ENCODE measurements around the gene FYN. TPM values are rescaled to one million over a fixed set of nuclear protein-coding genes. Genes with fewer than 3 reads are reported as not detected.

The FYN gene
- total RNA-seq, 1 donor from 2014 or later: 121 TPM

DNA sequence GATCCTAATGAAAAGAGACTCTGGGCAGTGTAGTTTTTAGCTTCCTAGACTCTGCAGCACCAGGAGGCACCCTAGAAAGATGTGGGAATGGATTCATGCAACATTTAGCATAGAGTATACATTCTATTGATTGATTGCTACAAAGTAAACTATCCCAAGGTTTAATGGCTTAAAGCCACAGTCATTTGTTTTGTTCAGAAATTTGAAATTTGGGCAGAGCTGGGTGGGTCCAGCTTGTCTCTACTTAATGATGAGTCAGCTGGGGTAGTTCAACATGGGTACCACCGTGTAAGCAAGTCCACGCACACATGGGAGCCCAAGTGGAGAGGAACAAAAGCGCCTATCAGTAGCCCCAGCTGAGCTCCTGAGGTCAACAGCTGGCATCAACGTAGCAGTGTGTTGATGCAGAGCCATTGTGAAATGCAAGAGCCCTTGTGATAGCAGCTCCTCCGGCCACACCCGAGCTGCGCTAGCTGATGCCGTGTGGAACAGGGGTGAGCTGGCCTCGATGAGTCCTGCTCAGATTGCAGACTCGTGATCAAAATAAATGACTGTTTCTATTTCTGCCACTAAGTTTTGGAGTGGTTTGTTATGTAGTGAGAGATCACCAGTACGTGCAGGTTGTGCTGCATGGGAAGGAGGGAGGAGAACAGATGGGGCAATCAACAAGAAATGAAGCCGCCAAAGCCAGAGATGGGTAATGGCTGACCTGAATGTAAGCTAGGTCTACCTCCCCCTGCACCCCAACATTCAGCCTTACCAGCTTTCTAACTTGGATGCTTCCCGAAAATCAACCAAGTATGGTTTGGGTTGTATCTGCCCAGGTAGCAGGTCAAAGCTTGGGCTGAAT, 221.8 kb downstream of the FYN start:
- H3K27ac Mint-ChIP-seq (ENCODE audit: unreplicated experiment): no peak overlapping the region
- no peaks in the 10 kb centered on the region for H3K36me3 Mint-ChIP-seq (ENCODE audit: unreplicated experiment)
- TF ChIP-seq CTCF (IDR thresholded peaks at IDR 0.05): no peak
- no peak for DNase-seq (ENCODE audit: extremely low spot score, unreplicated experiment)
- no peak overlapping the region for H3K4me3 Mint-ChIP-seq (ENCODE audit: unreplicated experiment)
- H3K27me3 Mint-ChIP-seq (ENCODE audit: unreplicated experiment): no peaks in the 10 kb centered on the region
- H3K9me3 Mint-ChIP-seq (ENCODE audit: unreplicated experiment): no peaks in the 10 kb centered on the region
- H3K4me1 Mint-ChIP-seq (ENCODE audit: unreplicated experiment): peaks cover 1% of the 10 kb centered on the region

DNA sequence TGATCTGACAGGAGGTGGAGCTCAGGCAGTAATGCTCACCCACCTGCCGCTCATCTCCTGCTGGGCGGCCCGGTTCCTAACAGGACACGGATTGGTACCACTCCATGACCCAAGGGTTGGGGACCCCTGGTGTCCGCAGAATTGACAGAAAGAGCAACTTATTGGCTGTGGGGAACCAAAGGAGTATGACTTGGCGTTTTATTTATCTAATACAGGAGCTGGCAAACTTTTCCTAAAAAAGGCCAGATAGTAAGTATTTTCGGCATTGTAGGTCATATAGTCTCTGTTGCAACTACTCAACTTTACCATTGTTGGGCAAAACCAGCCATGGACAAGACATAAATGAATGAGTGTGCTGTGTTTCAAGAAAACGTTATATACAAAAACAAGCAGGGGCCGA, 223.2 kb downstream of the FYN start:
- H3K4me3 Mint-ChIP-seq (ENCODE audit: unreplicated experiment): no peak overlapping the region
- DNase-seq (ENCODE audit: extremely low spot score, unreplicated experiment): no peak
- no peaks in the 10 kb centered on the region for H3K9me3 Mint-ChIP-seq (ENCODE audit: unreplicated experiment)
- H3K27me3 Mint-ChIP-seq (ENCODE audit: unreplicated experiment): no peaks in the 10 kb centered on the region
- no peak for TF ChIP-seq CTCF (IDR thresholded peaks at IDR 0.05)
- peaks cover 1% of the 10 kb centered on the region for H3K4me1 Mint-ChIP-seq (ENCODE audit: unreplicated experiment)
- no peaks in the 10 kb centered on the region for H3K36me3 Mint-ChIP-seq (ENCODE audit: unreplicated experiment)
- no peak overlapping the region for H3K27ac Mint-ChIP-seq (ENCODE audit: unreplicated experiment)

- Mint-ChIP-seq H3K36me3 (ENCODE audit: unreplicated experiment) (no peaks in the 10 kb centered on the region), H3K4me1 (ENCODE audit: unreplicated experiment) (no peaks in the 10 kb centered on the region), H3K27ac (ENCODE audit: unreplicated experiment) (no peak overlapping the region), H3K4me3 (ENCODE audit: unreplicated experiment) (no peak overlapping the region), H3K27me3 (ENCODE audit: unreplicated experiment) (no peaks in the 10 kb centered on the region), H3K9me3 (ENCODE audit: unreplicated experiment) (no peaks in the 10 kb centered on the region)
- no peak for DNase-seq (ENCODE audit: extremely low spot score, unreplicated experiment)
- TF ChIP-seq CTCF (IDR thresholded peaks at IDR 0.05): no peak
These were observed 225.2 kb downstream of the FYN start for GRCh38 chr6:111648100-111648499.

DNA sequence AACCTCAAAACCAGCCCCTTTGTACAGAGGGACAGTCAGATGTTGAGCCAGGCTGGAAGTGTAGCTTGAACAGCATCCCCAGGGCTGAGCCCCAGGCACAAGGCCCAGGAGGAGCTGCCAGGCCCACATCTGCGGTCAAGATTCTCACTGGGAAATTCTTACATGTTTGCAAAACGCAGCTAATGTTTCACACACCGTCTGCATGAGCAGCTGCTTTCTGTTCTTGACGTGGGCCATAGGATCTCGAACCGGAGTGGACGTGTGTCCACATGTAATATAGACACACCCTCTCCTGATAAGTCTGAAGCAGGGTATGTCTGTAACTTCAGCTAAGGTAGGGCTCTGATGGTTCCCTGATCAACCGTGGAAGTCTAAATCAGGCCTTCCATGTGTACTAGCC, 226.3 kb downstream of the FYN start:
- H3K27me3 Mint-ChIP-seq (ENCODE audit: unreplicated experiment): no peaks in the 10 kb centered on the region
- no peak for TF ChIP-seq CTCF (IDR thresholded peaks at IDR 0.05)
- H3K9me3 Mint-ChIP-seq (ENCODE audit: unreplicated experiment): no peaks in the 10 kb centered on the region
- DNase-seq (ENCODE audit: extremely low spot score, unreplicated experiment): no peak
- no peak overlapping the region for H3K27ac Mint-ChIP-seq (ENCODE audit: unreplicated experiment)
- H3K36me3 Mint-ChIP-seq (ENCODE audit: unreplicated experiment): no peaks in the 10 kb centered on the region
- H3K4me1 Mint-ChIP-seq (ENCODE audit: unreplicated experiment): peaks cover 5% of the 10 kb centered on the region
- H3K4me3 Mint-ChIP-seq (ENCODE audit: unreplicated experiment): no peak overlapping the region

GRCh38 chr6:111646034-111646433, 227.2 kb downstream of the FYN start:
- TF ChIP-seq CTCF (IDR thresholded peaks at IDR 0.05): no peak
- Mint-ChIP-seq H3K9me3 (ENCODE audit: unreplicated experiment) (no peaks in the 10 kb centered on the region), H3K27ac (ENCODE audit: unreplicated experiment) (no peak overlapping the region), H3K36me3 (ENCODE audit: unreplicated experiment) (no peaks in the 10 kb centered on the region), H3K27me3 (ENCODE audit: unreplicated experiment) (no peaks in the 10 kb centered on the region), H3K4me3 (ENCODE audit: unreplicated experiment) (no peak overlapping the region), H3K4me1 (ENCODE audit: unreplicated experiment) (peaks cover 5% of the 10 kb centered on the region)
- no peak for DNase-seq (ENCODE audit: extremely low spot score, unreplicated experiment)
